Peyer's patch (tissue), 4 donors: ENCODE data around the gene WDR74.

Source experiments
- CTCF ChIP-seq, 6 experiments: fragments of 450-650 bp in 4 of 6; fragments of 200-600 bp in 2 of 6; sonication (generic) in 1 of 6; IDR thresholded peaks; one replicate each; pipeline ENCODE4 v1.5.1; 2017 to 2019; ENCODE audit warnings: antibody characterized with exemption in 6 of 6, mild to moderate bottlenecking in 3 of 6, moderate library complexity in 1 of 6
- POLR2A ChIP-seq, 2 donors: fragments of 450-650 bp; IDR thresholded peaks; one replicate each; pipeline ENCODE4 v1.5.1; 2017; ENCODE audit warnings: antibody characterized with exemption in 2 of 2, mild to moderate bottlenecking in 2 of 2, moderate library complexity in 2 of 2

- TF ChIP-seq CTCF (IDR thresholded peaks at IDR 0.05) (no peak), POLR2A (IDR thresholded peaks at IDR 0.05) (no peak)
Observed at GRCh38 chr11:62835336-62835735, 4.1 kb downstream of the WDR74 start.
